Measurements from ENCODE around the gene KHDC3L.

The KHDC3L gene

DNA sequence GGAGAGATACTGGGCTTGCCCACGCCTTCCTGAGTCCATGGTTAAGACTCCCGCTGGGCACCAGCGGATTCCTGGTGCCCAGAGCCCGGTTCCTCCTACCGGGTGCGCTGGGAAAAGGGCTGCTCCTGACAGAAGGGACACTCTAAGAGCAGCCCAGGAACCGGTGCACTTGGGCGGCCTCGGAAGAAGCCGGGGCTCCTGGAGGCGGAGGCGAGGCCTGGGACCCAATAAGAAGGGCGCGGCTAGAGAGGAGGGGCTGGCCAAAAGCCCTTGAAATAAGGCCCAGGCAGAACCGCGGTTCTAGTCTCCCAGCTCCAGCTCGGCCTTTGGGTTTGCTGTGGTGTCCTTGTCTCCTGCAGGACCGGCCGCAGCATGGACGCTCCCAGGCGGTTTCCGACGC lies at the start of gene KHDC3L:
KHDC3L (plus strand) TSS at position 301 of the 400 bp plus-strand sequence; CDS start at position 373, 72 bp downstream.
- no peaks in the 10 kb centered on the region for H3K36me3 ChIP-seq (replicated peaks; ENCODE audit: insufficient read depth, low read length)
- H3K79me2 ChIP-seq (ENCODE audit: low read length), result no peaks in the 10 kb centered on the region
- TF ChIP-seq EZH2phosphoT487 (IDR thresholded peaks at IDR 0.05; ENCODE audit: low read length) (no peak), EZH2 (optimal IDR thresholded peaks at IDR 0.05; ENCODE audit: low read depth, low read length) (no peak), CTCF (IDR thresholded peaks at IDR 0.05; ENCODE audit: low read length) (no peak)
- no peaks in the 10 kb centered on the region for H3K9me2 ChIP-seq (replicated peaks; ENCODE audit: insufficient read depth, low read length)
- no peak within 1 kb of the TSS for H3K4me3 ChIP-seq (ENCODE audit: low read length)
- no peaks in the 10 kb centered on the region for H3K27me3 ChIP-seq (replicated peaks; ENCODE audit: insufficient read depth, low read length)
- H3K4me1 ChIP-seq (ENCODE audit: low read length), result no peaks in the 10 kb centered on the region
- H3F3A ChIP-seq (ENCODE audit: insufficient read depth, low read length), result no peaks in the 10 kb centered on the region
- H2AFZ ChIP-seq (ENCODE audit: low read length), result no peak within 1 kb of the TSS
- no peak within 1 kb of the TSS for H3K9ac ChIP-seq (ENCODE audit: low read length)
- no peaks in the 10 kb centered on the region for H3K9me3 ChIP-seq (replicated peaks; ENCODE audit: insufficient read depth, low read length)
- H4K20me1 ChIP-seq (ENCODE audit: insufficient read depth, low read length), result no peaks in the 10 kb centered on the region
- no peak within 1 kb of the TSS for H3K4me2 ChIP-seq (ENCODE audit: low read depth, low read length)
- DNase-seq, result no peak
- no peak within 1 kb of the TSS for H3K27ac ChIP-seq (ENCODE audit: low read length)

- H3K4me3 ChIP-seq (ENCODE audit: low read length), result no peak overlapping the region
- H2AFZ ChIP-seq (ENCODE audit: low read length), result no peak overlapping the region
- TF ChIP-seq CTCF (IDR thresholded peaks at IDR 0.05; ENCODE audit: low read length) (no peak), EZH2phosphoT487 (IDR thresholded peaks at IDR 0.05; ENCODE audit: low read length) (no peak)
- H3K9me3 ChIP-seq (replicated peaks; ENCODE audit: insufficient read depth, low read length), result no peaks in the 10 kb centered on the region
- no peaks in the 10 kb centered on the region for H3K36me3 ChIP-seq (replicated peaks; ENCODE audit: insufficient read depth, low read length)
- H3F3A ChIP-seq (ENCODE audit: insufficient read depth, low read length), result no peaks in the 10 kb centered on the region
- H3K4me1 ChIP-seq (ENCODE audit: low read length), result no peaks in the 10 kb centered on the region
- H3K9ac ChIP-seq (ENCODE audit: low read length), result no peak overlapping the region
- H4K20me1 ChIP-seq (ENCODE audit: insufficient read depth, low read length), result no peaks in the 10 kb centered on the region
- H3K27ac ChIP-seq (ENCODE audit: low read length), result no peak overlapping the region
- no peak overlapping the region for H3K4me2 ChIP-seq (ENCODE audit: low read depth, low read length)
- no peaks in the 10 kb centered on the region for H3K79me2 ChIP-seq (ENCODE audit: low read length)
- DNase-seq, result no peak
- H3K27me3 ChIP-seq (replicated peaks; ENCODE audit: insufficient read depth, low read length), result no peaks in the 10 kb centered on the region
- no peaks in the 10 kb centered on the region for H3K9me2 ChIP-seq (replicated peaks; ENCODE audit: insufficient read depth, low read length)
Measured at GRCh38 chr6:73314577-73315492, 47.6 kb upstream of the KHDC3L start.

DNA sequence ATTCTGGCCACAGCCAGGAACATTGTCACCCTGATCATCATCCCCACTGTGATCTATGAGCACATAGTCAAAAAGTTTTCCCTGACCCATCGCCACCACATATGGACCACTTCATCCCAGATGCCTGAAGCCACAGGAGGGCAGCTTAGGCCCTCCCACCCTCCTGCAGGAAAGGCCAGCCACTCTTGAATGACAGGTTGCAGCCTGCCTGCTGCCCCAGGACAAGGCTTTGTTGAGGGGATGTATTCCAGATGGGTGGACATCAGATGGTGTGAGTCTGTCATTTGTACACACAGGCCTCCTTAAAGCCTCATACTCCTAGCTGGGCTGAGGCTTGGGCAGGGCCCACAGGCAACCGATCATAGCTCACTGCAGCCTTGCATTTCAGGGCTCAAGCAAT lies 39.1 kb upstream of the KHDC3L start:
- Histone ChIP-seq H3K9me2 (replicated peaks; ENCODE audit: insufficient read depth, low read length) (no peaks in the 10 kb centered on the region), H3K9ac (ENCODE audit: low read length) (no peak overlapping the region), H3K9me3 (replicated peaks; ENCODE audit: insufficient read depth, low read length) (no peaks in the 10 kb centered on the region), H3F3A (ENCODE audit: insufficient read depth, low read length) (no peaks in the 10 kb centered on the region), H3K4me1 (ENCODE audit: low read length) (no peaks in the 10 kb centered on the region), H3K36me3 (replicated peaks; ENCODE audit: insufficient read depth, low read length) (no peaks in the 10 kb centered on the region), H4K20me1 (ENCODE audit: insufficient read depth, low read length) (no peaks in the 10 kb centered on the region), H3K4me2 (ENCODE audit: low read depth, low read length) (no peak overlapping the region), H2AFZ (ENCODE audit: low read length) (no peak overlapping the region), H3K79me2 (ENCODE audit: low read length) (no peaks in the 10 kb centered on the region), H3K27me3 (replicated peaks; ENCODE audit: insufficient read depth, low read length) (no peaks in the 10 kb centered on the region), H3K27ac (ENCODE audit: low read length) (no peak overlapping the region), H3K4me3 (ENCODE audit: low read length) (no peak overlapping the region)
- TF ChIP-seq EZH2 (optimal IDR thresholded peaks at IDR 0.05; ENCODE audit: low read depth, low read length) (no peak), CTCF (IDR thresholded peaks at IDR 0.05; ENCODE audit: low read length) (no peak), EZH2phosphoT487 (IDR thresholded peaks at IDR 0.05; ENCODE audit: low read length) (no peak)
- DNase-seq, result no peak

Measured in MM.1S (cell line).